ENCODE results near the gene ATF7IP. TPM values are rescaled to one million over a fixed set of nuclear protein-coding genes. Genes with fewer than 3 reads are reported as not detected.
"Not testable (repeated sequence)": the region's sequence is repeated elsewhere in the genome, so short reads cannot be mapped to it uniquely, and the experiment has no call there.

ATF7IP gene
- total RNA-seq, 2 experiments from 2014 or later: 131 to 141 TPM

DNA sequence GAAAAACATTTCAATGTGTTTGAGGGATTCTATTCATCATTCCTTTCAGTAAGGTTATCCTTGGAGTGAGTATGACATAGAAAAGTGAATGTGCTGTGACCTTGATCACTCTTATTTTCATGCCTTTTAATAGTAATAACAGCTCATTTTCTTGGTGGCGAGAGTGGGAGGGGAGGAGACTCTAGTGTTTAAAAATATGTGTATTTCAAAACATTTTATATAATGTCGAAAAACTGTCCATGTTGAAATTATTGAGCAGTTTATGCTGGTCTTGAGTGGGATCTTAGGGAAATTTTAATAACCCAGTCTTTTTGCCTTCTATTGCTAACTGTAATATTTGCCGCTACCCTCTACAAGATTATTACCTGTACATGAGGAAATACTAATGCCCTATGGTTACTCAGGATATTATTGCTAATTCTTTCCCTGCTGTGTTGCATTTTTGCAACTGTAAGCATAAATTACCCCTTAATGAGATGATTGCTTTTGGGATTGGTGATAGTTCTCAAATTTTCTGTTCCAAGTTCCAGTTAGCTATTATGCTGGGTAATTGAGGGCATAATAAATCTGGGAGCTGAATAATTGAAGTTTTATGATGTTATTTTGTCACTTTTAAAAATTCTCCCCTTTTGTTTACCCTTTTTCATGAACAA lies 21.9 kb downstream of the ATF7IP start:
- intact Hi-C loops (cut with micrococcal nuclease): loop anchor here (5.0 to 10.0 kb wide), 2 partner anchors 1493 to 1665 kb away; partner anchors contain the start of gene GPRC5A
- peaks cover 57% of the 10 kb centered on the region for H3K36me3 Mint-ChIP-seq (ENCODE audit: low read depth)
- no peaks in the 10 kb centered on the region for H3K27me3 Mint-ChIP-seq (ENCODE audit: low read depth)
- CTCF ChIA-PET: interaction anchor here (0.5 to 3.5 kb wide), 4 partner anchors 21 to 132 kb away, joined by 3 to 18 read pairs (median 4); partner anchors contain the start of gene ATF7IP
- H3K27ac Mint-ChIP-seq: peak overlapping the region; percentile 97
- H3K4me3 Mint-ChIP-seq: peak overlapping the region; percentile 80
- H3K9me3 Mint-ChIP-seq: no peaks in the 10 kb centered on the region
- peaks cover 73% of the 10 kb centered on the region for H3K4me1 Mint-ChIP-seq (ENCODE audit: low read depth)
- DNase-seq: no peak

DNA sequence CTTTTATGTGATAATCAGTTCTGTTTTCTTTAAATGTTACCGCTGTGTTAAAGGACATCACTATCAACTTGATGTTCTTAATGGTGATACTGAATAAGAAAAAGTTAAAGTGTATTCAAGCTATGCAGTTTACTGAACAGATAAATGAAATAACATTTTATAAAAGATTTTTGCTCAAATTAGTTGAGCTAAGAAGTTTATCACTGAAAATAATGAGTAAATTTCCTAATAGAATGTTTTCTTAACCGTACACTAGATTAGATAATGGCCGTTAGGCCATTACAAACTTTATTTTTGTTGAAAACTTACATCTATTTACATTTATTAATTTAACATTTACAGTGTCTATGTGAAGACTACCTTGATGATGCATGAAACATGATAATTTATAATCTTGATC lies 25.0 kb downstream of the ATF7IP start:
- intact Hi-C loops (cut with micrococcal nuclease): loop anchor here (5.0 kb wide), 1 partner anchor 1172 kb away; no protein-coding TSS in a partner anchor
- Mint-ChIP-seq H3K27ac (peak overlapping the region; percentile 97), H3K9me3 (no peaks in the 10 kb centered on the region), H3K4me3 (peak overlapping the region; percentile 80), H3K27me3 (ENCODE audit: low read depth) (no peaks in the 10 kb centered on the region), H3K4me1 (ENCODE audit: low read depth) (peaks cover 72% of the 10 kb centered on the region), H3K36me3 (ENCODE audit: low read depth) (peaks cover 56% of the 10 kb centered on the region)
- CTCF ChIA-PET: interaction anchor here (1.5 kb wide), 1 partner anchor 12 kb away, joined by 4 read pairs; no protein-coding TSS in a partner anchor
- DNase-seq: no peak

DNA sequence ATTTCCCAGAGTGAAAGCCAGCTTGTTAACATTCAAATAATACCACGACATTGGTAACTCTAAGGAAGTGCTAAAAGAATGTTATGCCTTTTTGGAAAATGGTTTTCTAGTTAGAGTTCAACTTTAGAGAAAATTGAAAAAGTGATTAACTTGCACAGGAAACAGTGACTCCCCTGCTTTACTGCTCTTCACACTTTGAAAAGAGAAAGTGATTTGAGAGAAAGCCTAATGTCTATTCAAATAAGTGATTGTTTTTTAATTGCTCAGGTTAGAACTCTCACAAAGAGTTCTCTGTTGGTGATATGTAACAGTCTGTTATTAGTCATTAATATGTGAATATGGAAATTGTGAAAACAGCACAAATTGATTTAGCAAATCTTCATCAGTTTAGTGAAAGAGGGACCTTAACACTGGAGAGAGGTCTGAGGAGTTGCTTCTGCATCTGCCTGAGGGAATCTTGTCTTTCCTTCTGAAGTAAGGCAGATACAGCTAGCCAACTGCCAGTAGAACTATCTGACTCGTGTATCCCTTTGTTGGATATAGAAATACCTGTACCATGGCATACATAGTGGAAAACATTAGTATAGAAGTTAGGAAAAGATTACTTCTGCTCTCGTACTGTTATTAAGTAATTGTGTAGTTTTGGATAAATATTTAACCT lies 25.5 kb downstream of the ATF7IP start:
- CTCF ChIA-PET: interaction anchor here (1.5 kb wide), 1 partner anchor 11 kb away, joined by 4 read pairs; no protein-coding TSS in a partner anchor
- peaks cover 74% of the 10 kb centered on the region for H3K4me1 Mint-ChIP-seq (ENCODE audit: low read depth)
- peaks cover 56% of the 10 kb centered on the region for H3K36me3 Mint-ChIP-seq (ENCODE audit: low read depth)
- peak overlapping the region; percentile 64 for H3K4me3 Mint-ChIP-seq
- H3K9me3 Mint-ChIP-seq: no peaks in the 10 kb centered on the region
- peak overlapping the region; percentile 97 for H3K27ac Mint-ChIP-seq
- DNase-seq: no peak
- intact Hi-C loops (cut with micrococcal nuclease): loop anchor here (5.0 kb wide), 1 partner anchor 1171 kb away; no protein-coding TSS in a partner anchor
- no peaks in the 10 kb centered on the region for H3K27me3 Mint-ChIP-seq (ENCODE audit: low read depth)

DNA sequence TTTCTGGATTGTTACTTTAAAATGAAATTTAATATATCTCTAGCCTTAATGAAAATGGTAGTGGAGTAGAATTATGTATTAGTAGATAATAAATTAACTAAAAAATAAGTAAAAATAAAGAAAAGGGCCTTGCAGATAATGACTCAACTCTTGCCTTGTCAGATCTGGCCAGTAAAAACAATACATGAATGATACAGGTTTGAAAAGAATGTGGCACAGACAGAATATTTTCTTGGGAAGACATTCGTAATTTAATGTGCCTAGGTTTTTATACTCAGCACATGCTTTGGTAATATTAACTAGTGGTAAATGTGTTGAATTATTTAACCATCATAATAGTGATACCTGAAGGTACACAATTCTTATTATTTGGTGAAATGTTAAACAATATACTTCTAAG lies 28.3 kb downstream of the ATF7IP start:
- Mint-ChIP-seq H3K36me3 (ENCODE audit: low read depth) (peaks cover 51% of the 10 kb centered on the region), H3K4me1 (ENCODE audit: low read depth) (peaks cover 82% of the 10 kb centered on the region), H3K27me3 (ENCODE audit: low read depth) (no peaks in the 10 kb centered on the region), H3K27ac (peak overlapping the region; percentile 98), H3K9me3 (peaks cover 3% of the 10 kb centered on the region), H3K4me3 (no peak overlapping the region)
- DNase-seq: no peak
- intact Hi-C loops (cut with micrococcal nuclease): loop anchor here (1.0 to 5.0 kb wide), 8 partner anchors 8 to 1169 kb away; a partner anchor contains a TSS
- CTCF ChIA-PET: interaction anchor here (0.5 to 3.8 kb wide), 9 partner anchors 9 to 173 kb away, joined by 3 to 29 read pairs (median 4); no protein-coding TSS in a partner anchor

DNA sequence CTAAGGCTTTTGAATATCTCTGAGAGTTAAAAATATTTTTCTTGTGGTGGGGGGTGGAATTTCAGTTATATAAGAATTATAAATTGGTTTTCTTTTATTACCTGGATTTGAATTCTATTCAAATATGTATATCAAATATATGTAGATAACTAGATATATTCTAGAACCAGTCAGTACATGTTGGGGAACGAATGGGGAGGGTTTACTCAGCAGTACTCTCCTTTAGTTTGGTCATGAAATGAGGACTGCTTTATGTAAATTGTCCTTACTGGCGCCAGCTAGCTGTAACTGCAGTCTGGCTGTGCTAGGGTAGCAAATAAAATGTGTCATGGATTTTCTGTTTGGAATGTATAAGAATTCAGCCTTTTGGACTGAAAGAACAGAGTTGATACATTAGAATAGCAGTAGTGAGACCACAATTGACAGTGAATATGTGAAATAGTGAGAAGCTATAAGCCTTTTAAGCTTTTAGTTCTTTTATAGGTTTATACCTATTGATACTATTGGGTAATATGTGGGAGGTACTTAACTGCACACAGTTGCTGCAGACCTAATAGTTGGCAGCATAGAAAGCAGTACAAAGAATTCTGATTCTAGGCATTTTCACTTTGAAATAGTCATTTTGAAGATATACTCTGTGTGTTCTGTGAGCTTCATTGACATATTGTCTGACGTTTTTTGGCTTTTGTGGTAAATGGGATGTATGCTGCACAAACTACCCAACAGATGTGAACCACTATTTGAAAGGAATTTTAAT lies 29.0 kb downstream of the ATF7IP start:
- Mint-ChIP-seq H3K4me3 (peak overlapping the region; percentile 77), H3K9me3 (peaks cover 3% of the 10 kb centered on the region), H3K4me1 (ENCODE audit: low read depth) (peaks cover 82% of the 10 kb centered on the region), H3K27ac (peak overlapping the region; percentile 98), H3K27me3 (ENCODE audit: low read depth) (no peaks in the 10 kb centered on the region), H3K36me3 (ENCODE audit: low read depth) (peaks cover 46% of the 10 kb centered on the region)
- DNase-seq: peak; percentile 62
- intact Hi-C loops (cut with micrococcal nuclease): loop anchor here (1.0 to 5.0 kb wide), 7 partner anchors 9 to 1168 kb away; no protein-coding TSS in a partner anchor
- CTCF ChIA-PET: interaction anchor here (0.5 to 3.8 kb wide), 17 partner anchors 9 to 1173 kb away, joined by 3 to 29 read pairs (median 4); partner anchors contain the start of gene ATF7IP

DNA sequence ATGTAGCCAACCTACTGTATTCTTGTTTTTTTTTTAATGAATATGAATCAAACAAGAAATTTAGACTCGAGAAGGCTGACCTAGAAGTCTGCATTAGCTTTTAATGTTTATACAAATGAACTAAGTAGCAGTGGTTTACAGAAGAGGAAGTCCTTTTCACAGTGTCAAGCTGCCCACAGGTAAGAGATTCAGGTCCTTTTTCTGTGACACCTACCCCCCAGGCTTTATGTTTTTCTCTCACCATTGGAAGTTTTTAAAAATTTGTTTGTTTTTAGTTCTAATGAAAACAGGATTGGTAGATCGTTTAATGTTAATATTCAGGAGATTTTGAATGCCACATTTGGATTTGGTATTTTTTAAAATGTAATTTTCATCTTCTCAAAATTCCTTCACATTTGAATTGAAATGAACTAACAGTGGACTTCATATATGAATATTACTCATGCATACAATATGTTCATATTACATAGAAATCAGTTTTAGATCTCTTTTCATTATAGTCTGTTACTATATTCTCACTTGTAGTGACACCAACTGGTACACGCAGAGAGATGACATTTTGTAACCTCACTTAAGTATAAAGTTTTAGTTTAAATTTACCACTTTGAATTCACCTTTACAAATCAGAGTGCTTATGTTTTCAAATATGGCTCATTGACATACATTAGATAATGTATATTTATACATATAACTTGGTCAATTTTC lies 29.7 kb downstream of the ATF7IP start:
- Mint-ChIP-seq H3K4me1 (ENCODE audit: low read depth) (peaks cover 82% of the 10 kb centered on the region), H3K9me3 (peaks cover 3% of the 10 kb centered on the region), H3K27me3 (ENCODE audit: low read depth) (no peaks in the 10 kb centered on the region), H3K27ac (peak overlapping the region; percentile 98), H3K4me3 (peak overlapping the region; percentile 77), H3K36me3 (ENCODE audit: low read depth) (peaks cover 44% of the 10 kb centered on the region)
- intact Hi-C loops (cut with micrococcal nuclease): loop anchor here (2.0 kb wide), 1 partner anchor 562 kb away; no protein-coding TSS in a partner anchor
- CTCF ChIA-PET: interaction anchor here (0.6 to 3.8 kb wide), 16 partner anchors 10 to 1172 kb away, joined by 3 to 29 read pairs (median 4); partner anchors contain the start of gene ATF7IP
- no peak for DNase-seq

DNA sequence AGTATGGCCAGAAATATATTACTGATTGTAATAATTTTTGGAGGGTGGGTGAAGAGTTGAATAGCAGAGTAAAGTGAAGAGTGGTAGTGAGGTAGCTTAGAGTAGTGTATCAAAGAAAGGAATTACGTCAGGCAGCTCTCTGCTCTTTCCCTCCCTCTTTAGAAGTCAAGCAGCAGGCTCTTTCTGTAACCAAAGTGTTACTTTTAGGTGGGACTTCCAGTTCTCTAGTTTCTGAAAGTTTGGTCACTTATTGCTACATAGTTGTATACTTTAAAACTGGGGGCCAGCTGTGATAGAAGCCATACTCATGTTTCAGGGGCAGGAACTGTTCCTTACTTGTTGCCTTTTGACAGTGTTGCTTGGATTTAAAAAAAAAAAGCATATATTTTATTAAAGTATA lies 30.6 kb downstream of the ATF7IP start:
- DNase-seq: peak; percentile 32
- Mint-ChIP-seq H3K27ac (peak overlapping the region; percentile 93), H3K27me3 (ENCODE audit: low read depth) (no peaks in the 10 kb centered on the region), H3K4me1 (ENCODE audit: low read depth) (peaks cover 84% of the 10 kb centered on the region), H3K9me3 (peaks cover 3% of the 10 kb centered on the region), H3K36me3 (ENCODE audit: low read depth) (peaks cover 41% of the 10 kb centered on the region), H3K4me3 (peak overlapping the region; percentile 59)
- CTCF ChIA-PET: interaction anchor here (0.6 to 3.8 kb wide), 6 partner anchors 11 to 156 kb away, joined by 3 to 29 read pairs (median 4); partner anchors contain the start of gene ATF7IP
- intact Hi-C loops (cut with micrococcal nuclease): no loop called here

DNA sequence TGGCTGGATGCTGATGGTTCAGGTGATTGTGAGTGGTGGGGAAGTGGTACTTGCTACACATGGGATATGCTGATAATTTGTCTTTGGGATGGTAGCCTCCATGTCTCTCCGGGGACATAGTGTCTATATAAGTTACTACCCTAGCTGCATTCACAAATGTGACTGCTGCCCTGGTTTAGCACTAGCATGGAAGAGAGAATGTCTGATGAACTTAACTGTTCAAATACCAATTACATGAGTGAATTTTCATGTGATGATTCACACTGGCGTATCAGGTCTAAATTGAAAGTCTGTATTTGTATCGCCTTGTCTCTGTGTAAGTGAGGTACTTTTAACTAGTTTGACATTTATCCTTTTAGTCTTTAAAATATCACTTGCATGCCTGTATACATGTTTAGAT lies 34.4 kb downstream of the ATF7IP start:
- DNase-seq: no peak
- peaks cover 4% of the 10 kb centered on the region for H3K9me3 Mint-ChIP-seq
- intact Hi-C loops (cut with micrococcal nuclease): loop anchor here (1.0 to 5.0 kb wide), 5 partner anchors 11 to 52 kb away; no protein-coding TSS in a partner anchor
- H3K4me1 Mint-ChIP-seq (ENCODE audit: low read depth): peaks cover 91% of the 10 kb centered on the region
- peak overlapping the region; percentile 53 for H3K4me3 Mint-ChIP-seq
- H3K36me3 Mint-ChIP-seq (ENCODE audit: low read depth): peaks cover 39% of the 10 kb centered on the region
- peak overlapping the region; percentile 85 for H3K27ac Mint-ChIP-seq
- no peaks in the 10 kb centered on the region for H3K27me3 Mint-ChIP-seq (ENCODE audit: low read depth)
- CTCF ChIA-PET: interaction anchor here (0.6 to 1.5 kb wide), 4 partner anchors 15 to 74 kb away, joined by 3 to 4 read pairs (median 4); no protein-coding TSS in a partner anchor

DNA sequence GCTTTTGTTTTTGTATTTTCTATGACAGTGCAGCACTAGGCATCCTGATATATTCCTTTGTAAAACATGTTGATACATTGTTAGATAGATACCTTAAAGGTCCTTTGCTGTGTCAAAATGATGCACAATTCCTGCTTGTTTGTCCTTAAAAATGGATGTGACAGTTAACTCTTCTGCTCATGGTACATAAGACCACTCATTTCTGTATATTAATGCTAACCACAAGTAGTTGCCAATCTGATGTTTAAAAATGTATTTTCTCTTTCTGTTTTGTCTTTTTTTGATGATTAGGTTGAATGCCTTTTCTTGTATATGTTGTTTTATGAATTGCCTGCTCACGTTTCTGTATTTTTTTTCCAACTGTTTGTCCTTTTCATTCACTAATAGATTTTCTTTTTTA lies 35.1 kb downstream of the ATF7IP start:
- Mint-ChIP-seq H3K4me3 (peak overlapping the region; percentile 47), H3K4me1 (ENCODE audit: low read depth) (peaks cover 91% of the 10 kb centered on the region), H3K27me3 (ENCODE audit: low read depth) (no peaks in the 10 kb centered on the region), H3K36me3 (ENCODE audit: low read depth) (peaks cover 41% of the 10 kb centered on the region), H3K9me3 (peaks cover 5% of the 10 kb centered on the region), H3K27ac (peak overlapping the region; percentile 85)
- no peak for DNase-seq
- intact Hi-C loops (cut with micrococcal nuclease): loop anchor here (1.0 to 5.0 kb wide), 5 partner anchors 11 to 52 kb away; no protein-coding TSS in a partner anchor
- CTCF ChIA-PET: no interaction called here

DNA sequence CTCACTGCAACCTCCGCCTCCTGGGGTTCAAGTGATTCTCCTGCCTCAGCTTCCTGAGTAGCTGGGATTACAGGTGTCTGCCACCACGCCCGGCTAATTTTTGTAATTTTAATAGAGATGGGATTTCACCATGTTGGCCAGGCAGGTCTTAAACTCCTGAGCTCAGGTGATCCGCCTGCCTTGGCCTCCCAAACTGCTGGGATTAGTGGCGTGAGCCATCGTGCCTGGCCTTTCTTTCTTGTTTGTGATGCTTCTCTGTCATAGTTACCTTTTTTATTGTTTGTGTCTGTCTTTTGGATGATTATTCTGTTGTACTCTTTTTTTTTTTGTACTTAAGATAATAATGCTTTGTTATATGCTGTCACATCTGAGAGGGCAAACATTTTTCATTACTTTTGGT lies 35.8 kb downstream of the ATF7IP start:
- intact Hi-C loops (cut with micrococcal nuclease): loop anchor here (2.0 to 5.0 kb wide), 2 partner anchors 16 to 51 kb away; no protein-coding TSS in a partner anchor
- H3K9me3 Mint-ChIP-seq; H3K27me3 Mint-ChIP-seq (ENCODE audit: low read depth); DNase-seq: not testable (repeated sequence)
- Mint-ChIP-seq H3K27ac (peak overlapping the region; percentile 85), H3K4me1 (ENCODE audit: low read depth) (peaks cover 92% of the 10 kb centered on the region), H3K36me3 (ENCODE audit: low read depth) (peaks cover 41% of the 10 kb centered on the region), H3K4me3 (peak overlapping the region; percentile 47)
- CTCF ChIA-PET: interaction anchor here (0.9 to 1.9 kb wide), 5 partner anchors 13 to 163 kb away, joined by 3 to 8 read pairs (median 5); partner anchors contain the start of gene ATF7IP

DNA sequence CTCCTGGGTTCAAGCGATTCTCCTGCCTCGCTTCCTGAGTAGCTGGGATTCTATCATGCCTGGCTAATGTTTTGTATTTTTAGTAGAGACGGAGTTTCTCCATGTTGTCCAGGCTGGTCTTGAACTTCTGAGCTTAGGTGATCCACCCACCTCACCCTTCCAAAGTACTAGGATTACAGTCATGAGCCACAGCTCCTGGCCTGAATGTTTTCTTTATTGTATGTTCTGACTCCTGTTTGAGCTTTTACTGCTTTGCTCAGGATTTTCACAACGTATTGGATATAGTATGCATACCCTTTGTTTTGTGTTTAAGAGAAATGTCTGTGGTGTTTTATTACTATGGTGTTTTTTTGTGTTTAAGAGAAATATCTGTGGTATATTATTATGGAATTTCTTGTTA lies 37.2 kb downstream of the ATF7IP start:
- Mint-ChIP-seq H3K27me3 (ENCODE audit: low read depth) (no peaks in the 10 kb centered on the region), H3K4me3 (no peak overlapping the region), H3K4me1 (ENCODE audit: low read depth) (peaks cover 84% of the 10 kb centered on the region), H3K36me3 (ENCODE audit: low read depth) (peaks cover 29% of the 10 kb centered on the region), H3K27ac (peak overlapping the region; percentile 72), H3K9me3 (peaks cover 2% of the 10 kb centered on the region)
- CTCF ChIA-PET: interaction anchor here (0.6 to 1.9 kb wide), 6 partner anchors 9 to 164 kb away, joined by 3 to 8 read pairs (median 4); partner anchors contain the start of gene ATF7IP
- intact Hi-C loops (cut with micrococcal nuclease): loop anchor here (5.0 kb wide), 1 partner anchor 50 kb away; no protein-coding TSS in a partner anchor
- DNase-seq: no peak

All from activated naive CD4-positive, alpha-beta T cell treated with anti-CD3 and anti-CD28 coated beads for 36 hours (primary cell).